NCI-H2196 treated with DMSO at 0.1 percent for 48 hours (cell line): Measurements from ENCODE around the gene ATP6V1E1.

ENCODE experiments used
- DNase-seq: peaks from one replicate; lab custom pipeline; 2025; ENCODE audit not compliant: unreplicated experiment; lab: John Stamatoyannopoulos, UW

Gene ATP6V1E1

DNA sequence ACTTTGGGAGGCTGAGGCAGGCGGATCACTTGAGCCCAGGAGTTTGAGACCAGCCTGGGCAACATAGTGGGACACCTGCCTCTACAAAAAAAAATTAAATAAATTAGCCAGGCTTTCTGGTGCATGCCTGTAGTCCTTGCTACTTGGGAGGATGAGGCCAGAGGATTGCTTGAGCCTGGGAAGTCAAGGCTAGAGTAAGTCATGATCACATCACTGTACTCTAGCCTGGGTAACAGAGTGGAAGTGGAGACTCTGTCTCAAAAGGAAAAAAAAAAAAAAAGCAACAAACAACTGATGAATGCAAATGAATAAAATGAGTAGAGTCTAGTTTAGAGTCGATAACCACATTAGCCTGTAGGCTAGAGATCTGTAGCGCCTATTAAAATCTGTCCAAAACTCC, 6.1 kb upstream of the ATP6V1E1 start:
- DNase-seq: no peak

DNA sequence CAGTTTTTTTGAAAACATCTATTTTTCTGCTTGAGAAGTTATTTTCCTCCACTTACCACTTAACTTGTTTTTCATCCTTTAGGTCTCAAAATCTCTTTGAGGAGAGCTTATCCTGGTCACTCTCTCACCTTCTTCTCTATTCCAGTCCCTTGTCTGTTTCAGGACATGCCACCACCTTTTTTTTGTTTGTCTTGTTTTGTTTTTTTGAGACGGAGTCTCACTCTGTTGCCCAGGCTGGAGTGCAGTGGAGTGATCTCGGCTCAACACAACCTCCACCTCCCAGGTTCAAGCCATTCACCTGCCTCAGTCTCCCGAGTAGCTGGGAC, 5.4 kb upstream of the ATP6V1E1 start:
- no peak for DNase-seq

DNA sequence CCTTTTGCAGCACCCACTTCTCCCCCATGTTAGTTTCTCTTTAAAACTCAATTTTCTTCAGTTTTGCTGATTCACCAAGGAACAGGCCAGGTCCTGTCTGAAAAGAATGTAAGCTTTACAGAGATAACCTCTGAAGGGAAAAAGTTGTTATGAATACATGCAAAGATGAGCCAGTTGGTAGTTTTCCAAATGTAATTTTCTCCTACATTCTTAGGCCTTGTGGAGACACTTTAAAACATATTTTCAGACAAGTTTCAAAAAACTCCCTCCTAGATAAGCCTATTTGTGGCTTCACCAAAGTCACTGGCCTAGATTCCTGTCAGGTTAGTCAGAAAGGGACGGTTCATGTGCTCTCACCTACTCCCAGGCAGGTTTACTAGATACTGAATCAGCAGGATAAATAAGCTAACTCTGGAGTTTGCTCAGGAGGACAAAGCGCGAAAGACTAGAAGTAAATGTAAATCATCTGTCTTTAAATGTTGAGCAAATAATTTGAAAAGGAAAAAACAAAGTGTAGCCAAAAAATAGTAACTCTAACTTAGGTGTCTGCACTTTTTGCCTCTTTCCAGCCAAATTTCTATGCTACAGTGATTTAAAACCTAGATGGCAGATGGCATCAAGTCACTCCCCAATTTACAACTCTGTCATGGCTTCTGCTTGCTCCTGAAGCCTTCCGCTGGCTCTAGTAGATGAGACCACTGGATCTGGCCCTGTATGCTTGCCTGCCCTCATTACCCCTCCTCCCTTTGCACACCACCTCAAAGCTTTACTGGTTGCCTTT, 4.9 kb upstream of the ATP6V1E1 start:
- no peak for DNase-seq

DNA sequence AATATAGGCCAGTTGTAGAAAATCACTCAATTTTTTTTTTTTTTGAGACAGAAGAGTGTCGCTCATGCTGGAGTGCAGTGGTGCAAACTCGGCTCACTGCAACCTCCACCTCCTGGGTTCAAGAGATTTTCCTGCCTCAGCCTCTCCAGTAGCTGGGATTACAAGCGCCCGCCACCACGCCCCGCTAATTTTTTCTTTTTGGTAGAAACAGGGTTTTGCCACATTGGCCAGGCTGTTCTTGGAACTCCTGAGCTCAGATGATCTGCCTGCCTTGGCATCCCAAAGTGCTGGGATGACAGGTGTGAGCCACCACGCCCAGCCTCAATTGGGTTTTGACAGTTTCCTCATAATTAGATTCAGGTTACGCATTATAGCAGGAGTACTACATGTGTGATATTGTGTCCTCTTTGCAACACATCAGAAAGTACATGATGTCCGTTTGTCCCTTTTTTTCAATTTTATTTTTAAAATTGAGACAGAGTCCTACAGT, 2.6 kb upstream of the ATP6V1E1 start:
- no peak for DNase-seq

DNA sequence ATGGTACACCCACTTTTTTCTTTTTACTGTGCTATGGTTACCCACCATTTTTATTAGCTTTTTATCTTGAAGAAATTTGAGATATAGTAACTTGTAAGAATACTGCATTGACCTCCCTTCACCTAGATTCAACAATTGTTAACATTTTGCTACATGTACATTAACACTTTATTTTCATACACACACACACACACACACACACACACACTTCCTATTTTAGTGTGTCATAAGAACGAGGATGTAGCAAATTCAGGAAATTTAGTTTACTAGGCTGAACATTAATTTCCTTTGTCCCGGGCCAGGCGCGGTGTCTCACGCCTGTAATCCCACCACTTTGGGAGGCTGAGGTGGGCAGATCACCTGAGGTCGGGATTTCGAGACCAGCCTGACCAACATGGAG, 1.1 kb upstream of the ATP6V1E1 start:
- no peak for DNase-seq

DNA sequence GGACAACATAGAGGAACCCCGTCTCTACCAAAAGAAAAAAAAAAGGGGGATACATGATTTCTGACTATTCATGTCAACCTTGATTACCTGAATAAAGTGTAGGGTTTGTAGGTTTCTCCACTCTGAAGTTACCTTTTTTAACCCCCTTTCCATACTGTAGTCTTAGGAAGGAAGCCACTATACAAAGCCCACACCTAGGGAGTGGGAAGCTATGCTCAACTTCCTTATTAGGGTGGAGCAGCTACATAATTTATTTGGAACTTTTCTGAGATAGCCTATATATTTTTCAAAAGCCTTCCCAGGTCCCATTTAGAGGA, 582 bp upstream of the ATP6V1E1 start:
- no peak for DNase-seq

DNA sequence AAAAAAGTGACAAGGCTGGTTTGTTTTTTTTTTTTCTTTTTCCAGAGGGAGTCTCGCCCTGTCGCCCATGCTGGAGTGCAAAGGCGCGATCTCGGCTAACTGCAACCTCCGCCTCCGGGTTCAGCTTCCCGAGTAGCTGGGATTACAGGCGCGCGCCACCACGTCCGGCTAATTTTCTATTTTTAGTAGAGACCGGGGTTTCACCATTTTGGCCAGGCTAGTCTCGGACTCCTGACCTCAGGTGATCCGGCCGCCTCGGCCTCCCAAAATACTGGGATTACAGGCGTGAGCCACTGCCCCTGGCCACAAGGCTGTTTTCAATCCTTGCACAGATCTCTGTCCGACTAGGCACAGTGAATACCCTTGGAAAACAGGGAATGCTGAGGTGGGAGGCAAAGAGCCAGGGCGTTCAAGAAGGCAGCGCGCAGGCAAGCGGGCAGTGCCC, 566 bp downstream of the ATP6V1E1 start:
- no peak for DNase-seq

DNA sequence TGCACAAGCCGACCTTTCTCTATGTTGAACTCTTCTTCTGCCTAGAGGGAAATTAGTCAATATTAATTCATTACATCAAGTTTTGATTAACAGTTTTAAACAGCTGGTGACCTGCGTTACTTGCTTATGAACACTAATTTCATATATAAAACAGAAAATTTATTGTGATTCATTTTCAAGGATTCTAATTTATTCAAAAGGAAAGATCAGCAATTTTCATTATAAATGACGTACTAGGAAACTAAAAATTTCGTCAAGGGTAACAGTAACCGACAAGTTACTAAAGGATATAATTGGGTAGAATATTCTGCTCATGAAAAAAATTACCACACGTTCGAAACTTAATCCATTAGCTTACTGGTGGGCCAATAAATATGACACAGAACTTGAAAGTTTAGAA, 15.3 kb downstream of the ATP6V1E1 start:
- DNase-seq: no peak

DNA sequence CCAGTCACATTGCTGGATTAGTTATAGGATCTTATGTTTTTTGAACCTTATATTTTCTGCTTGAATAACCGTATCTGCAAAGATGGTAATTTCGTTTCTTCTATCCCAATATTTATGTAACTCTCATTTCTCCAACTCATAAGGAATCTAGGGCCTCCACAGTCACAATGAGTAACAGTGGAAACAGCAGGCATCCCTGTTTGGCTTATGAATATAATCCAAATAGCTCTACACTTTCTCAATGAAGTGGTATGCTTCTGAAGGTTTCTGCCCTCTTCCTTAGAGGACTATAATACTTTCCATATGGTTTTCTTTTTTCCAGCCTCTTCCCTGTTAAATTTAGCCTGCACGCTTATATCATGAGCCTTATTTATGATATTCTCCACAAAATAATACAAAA, 16.5 kb downstream of the ATP6V1E1 start:
- DNase-seq: no peak

DNA sequence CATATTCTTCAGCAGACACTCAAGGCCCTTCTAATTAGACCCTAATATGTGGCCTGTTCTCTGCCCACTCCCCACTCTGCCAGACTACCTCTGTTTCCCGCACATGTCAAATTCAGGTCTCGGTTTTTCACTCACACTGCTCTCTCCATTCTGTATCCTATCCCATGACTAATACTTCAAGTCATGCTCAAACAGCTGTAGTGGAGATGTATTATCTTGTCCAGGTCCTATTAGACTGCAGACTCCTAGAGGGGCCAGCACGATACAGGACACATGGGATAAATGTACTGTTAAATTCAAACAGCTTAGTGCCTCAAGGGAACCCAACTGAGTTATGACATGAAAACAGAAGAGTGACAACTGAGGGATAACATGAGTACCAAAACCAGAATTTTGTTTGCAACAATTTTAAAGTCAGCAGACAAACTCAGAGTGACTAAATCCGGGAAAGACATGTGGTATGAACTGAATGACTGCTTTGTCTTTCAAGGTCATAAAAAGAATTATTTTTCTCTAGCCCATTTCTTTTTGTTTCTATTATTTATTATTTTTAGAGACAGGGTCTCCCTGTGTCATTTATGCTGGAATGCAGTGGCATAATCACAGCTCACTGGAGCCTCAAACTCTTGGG, 20.5 kb downstream of the ATP6V1E1 start:
- DNase-seq: no peak

DNA sequence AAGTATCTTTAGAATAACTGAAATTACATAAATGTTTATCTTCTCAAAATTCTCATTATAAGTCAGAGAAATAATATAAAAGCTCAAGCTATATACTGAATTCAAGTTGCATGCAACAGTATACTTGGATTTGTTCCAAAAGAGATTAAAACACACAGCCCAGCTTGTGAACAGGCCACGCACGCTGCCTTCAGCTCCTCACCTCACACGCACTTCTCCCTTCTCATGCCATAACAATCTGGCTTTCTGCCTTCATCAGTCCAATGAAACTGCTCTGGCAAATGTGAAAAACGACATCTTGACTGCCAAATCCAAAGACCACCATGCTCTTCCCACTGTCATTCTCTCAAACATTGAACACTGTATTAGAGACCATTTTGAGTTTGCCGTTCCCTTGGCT, 22.1 kb downstream of the ATP6V1E1 start:
- no peak for DNase-seq

DNA sequence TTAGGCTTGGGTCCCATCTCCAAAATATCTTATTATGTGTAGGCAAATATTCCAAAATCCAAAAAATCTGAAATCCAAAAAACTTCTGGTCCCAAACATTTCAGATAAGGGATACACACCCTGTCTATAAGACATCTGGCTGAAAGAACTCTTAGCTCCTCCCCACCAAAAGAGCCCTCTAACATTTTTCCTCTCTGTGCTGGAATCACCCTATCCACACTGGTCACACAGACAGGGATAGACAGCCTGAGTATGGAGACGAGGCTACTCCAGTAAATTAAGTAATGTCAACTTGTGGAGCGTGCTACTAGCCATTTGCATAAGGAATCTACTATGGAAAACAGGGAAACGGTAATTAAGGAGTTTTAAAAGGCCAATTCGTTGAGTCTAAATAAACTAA, 24.9 kb downstream of the ATP6V1E1 start:
- DNase-seq: no peak

DNA sequence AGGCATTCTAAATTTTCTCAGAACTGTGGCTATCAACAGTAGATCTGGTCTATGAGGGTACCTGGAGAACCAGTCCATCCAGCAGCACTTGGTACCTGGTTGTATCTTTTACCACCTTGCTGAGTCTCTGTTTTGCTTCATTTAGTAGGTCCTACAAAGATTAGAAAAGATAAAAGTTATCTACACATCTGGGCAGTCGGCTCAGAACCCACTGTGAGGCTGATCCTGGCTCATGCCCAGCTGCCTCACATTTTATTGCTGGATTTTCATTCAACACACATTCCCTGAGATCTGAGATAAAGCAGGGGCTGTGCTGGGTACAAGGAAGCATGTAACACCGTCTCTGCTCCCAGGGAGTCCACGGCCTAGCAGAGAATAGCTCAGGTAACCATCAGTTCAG, 27.5 kb downstream of the ATP6V1E1 start:
- DNase-seq: no peak

DNA sequence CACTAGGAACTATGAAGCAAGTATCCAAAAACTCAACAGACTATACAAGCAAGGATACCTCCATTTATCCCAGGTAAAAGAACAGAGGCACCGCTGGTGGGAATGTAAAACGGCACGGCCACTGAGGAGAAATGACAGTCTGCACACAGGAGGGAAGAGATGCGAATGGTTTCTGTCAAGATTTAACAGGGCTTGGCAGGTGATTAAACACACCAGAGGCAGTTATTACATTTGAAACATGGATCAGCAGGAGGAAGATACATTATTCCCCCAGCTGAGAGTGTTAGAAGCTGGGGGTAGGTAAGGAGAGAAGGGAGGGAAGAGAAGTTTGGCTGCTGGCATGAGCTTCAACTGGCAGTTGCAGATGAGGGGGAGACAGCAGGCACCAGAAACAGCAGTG, 30.2 kb downstream of the ATP6V1E1 start:
- DNase-seq: no peak

DNA sequence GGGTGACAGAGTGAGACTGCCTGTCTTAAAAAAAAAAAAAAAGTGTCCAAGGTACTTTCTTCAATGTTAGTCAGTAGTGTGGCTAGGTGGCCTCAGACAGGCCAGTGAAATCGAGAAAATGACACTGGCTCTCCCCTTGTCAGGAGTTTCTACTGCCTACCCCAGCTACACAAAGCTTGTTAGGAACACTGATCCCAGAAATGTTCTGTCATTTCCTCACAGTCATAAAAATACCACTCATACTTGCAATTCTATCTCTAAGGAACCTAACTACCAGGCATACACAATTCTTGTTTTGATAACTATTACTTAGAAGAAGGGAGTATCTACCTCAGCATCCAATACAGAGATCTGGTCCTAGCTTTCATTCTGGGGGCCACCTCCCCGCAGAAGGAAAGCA, 31.3 kb downstream of the ATP6V1E1 start:
- DNase-seq: no peak

DNA sequence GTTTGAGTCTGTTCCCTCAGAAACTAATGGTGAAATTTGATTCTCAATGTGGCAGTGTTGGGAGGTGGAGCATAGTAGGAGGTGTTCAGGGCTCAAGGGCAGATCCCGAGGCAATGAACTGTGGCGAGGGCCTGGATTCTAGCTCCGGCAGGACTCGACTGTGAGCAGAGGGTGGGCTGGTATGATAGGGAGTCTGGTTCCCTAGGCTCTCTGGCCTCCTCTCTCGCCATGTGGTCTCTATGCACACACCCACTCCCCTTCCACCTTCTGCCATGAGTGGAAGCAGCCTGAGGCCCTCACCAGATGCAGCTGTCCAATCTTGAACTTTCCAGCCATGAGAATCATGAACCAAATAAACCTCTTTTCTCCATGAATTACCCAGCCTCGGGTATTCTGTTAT, 32.3 kb downstream of the ATP6V1E1 start:
- no peak for DNase-seq

DNA sequence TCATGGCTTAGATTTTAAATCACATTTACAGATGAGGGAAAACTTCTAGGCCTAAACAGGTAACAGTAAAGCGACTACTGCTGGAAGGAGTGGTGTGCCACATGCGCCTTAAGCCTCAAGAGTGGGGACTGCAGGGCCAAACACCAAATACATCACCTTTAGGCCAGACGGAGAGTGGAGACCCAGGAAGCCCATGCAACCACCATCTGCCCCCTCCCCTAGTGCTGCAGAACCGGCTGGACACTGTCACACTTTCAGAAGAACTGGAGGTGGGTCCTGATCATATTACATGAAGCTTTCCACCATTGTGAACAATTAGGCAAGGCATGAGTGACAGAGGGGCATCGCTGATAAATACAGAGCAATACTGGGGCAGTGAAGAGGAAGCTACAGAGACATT, 36.3 kb downstream of the ATP6V1E1 start:
- no peak for DNase-seq

DNA sequence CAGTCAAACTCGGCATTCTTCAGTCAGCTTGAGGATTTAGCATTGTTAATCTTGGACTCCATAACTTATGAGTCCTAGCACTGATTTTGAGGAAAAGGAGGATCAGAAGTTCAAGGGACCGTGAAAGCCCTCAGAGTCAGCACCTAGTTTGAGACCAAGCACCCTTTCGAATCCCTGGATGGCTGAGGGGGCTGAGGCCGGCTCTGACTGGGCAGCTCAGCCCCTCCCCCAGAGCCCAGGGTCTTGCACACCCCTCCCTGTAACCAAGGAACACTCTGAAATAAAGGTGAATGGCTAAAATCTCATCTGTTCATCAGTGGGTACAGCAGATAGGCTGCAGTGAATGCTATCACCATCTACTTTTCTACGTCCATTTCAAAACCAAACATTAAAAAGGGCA, 38.0 kb downstream of the ATP6V1E1 start:
- DNase-seq: no peak

DNA sequence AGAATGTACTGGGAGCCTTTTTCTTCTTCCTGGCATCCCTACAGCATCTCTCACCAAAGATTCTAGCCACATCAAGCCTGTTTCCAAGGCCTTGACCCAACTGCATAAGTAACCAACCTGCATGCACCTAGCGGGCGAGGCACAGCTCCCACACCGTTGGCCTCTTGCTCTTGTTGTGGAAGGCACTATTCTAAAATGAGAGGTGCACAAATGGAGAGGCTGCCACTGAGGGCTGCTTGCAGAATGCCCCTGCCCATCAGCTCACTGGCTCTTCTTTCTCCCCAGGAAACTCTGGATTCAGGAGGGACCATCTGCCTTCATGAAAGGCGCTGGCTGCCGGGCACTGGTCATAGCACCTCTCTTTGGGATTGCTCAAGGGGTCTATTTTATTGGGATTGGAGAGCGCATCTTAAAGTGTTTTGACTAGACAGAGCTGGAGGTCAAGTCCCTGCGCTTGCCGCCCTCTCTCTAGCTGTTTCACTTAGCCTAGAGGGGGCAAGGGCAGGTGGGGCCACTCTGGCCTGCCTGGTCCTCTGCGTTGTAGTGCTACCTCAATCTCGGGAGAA, 38.7 kb downstream of the ATP6V1E1 start:
- no peak for DNase-seq

DNA sequence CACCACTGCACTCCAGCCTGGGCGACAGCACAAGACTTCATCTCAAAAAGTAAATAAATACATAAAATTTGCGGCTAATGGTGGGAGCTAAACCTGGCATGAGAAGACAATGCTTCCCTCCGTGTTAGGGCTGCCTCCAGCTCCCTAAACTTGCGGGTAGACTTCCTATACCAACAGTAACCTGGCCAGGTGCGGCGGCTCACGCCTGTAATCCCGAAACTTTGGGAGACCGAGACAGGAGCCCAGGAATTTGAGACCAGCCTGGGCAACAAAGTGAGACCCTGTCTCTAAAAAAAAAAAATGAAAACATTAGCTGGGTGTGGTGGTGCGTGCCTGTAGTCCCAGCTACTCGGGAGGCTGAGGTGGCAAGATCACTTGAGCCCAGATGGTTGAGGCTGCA, 39.9 kb downstream of the ATP6V1E1 start:
- DNase-seq: no peak

DNA sequence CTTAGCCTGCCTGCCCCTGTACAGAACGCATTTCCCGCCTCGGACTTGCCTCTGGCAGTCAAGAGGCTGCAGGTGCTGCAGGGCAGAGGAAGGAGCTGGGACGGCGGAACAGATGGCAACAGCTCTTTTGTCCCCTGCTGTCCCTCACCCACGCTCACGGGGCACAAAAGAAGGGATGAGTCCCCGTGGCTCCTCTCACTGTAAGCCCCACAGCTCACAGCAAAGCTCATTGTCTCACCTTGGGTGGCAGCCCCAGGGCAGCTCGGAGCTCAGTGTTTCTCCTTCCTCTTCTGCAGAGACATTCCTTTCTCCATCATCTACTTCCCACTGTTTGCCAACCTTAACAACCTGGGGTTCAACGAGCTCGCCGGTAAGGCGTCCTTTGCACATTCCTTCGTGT, 40.9 kb downstream of the ATP6V1E1 start:
- no peak for DNase-seq

DNA sequence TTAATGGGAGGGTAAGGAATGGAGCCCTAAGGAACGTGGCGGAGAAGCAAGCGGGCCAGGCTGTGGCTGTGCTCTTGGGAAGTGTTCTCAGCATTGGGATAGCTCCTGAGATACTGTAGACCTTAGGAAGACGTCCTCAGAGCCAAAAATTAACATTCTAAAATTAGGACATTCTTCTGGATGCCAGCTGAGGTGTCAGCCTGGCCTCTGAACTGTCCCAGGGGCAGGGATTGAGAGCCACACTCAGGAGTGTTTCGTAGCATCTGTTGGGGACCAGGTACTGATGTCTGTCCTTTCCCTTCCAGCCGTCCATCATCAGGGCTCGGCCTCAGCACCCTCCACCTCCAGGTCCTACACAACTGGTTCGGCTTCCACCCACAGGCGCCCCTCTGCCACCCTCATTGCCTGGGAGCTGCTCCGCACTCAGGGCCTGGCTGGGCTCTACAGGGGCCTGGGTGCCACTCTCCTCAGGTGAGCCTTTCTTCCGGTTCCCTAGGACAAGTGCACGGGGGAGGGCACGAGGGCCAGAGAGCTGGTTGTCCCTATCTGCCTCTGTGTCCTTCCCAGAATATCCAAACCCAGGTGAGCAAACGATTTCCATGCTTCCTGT, 41.6 kb downstream of the ATP6V1E1 start:
- no peak for DNase-seq
